HFFc6 (cell line): Measurements from ENCODE around the gene TCEANC2. TPM values are rescaled to one million over a fixed set of nuclear protein-coding genes. Genes with fewer than 3 reads are reported as not detected.

Source experiments
- DNase-seq: peaks from one replicate; pipeline ENCODE4 v3.0.0-alpha.2; 2018
- H3K27ac Mint-ChIP-seq: 2 replicates; pipeline ENCODE4 v1.8.0; 2020; ENCODE audit warnings: mild to moderate bottlenecking, mixed read lengths
- H3K27me3 Mint-ChIP-seq: 2 replicates; pipeline ENCODE4 v1.8.0; 2021; ENCODE audit warnings: mild to moderate bottlenecking, moderate library complexity, mixed read lengths; ENCODE audit not compliant: insufficient read depth
- H3K36me3 Mint-ChIP-seq: 2 replicates; pipeline ENCODE4 v1.8.0; 2021; ENCODE audit warnings: low read depth, mixed read lengths
- H3K4me1 Mint-ChIP-seq: 2 replicates; pipeline ENCODE4 v1.8.0; 2020; ENCODE audit warnings: low read depth, mixed read lengths
- H3K4me3 Mint-ChIP-seq: 2 replicates; pipeline ENCODE4 v1.8.0; 2020; ENCODE audit warnings: mild to moderate bottlenecking, moderate library complexity, mixed read lengths
- H3K9me3 Mint-ChIP-seq: 2 replicates; pipeline ENCODE4 v1.8.0; 2020; ENCODE audit warnings: mild to moderate bottlenecking, mixed read lengths
- CTCF ChIP-seq: fragments of 200-600 bp; sonication (generic); IDR thresholded peaks from 2 replicates; pipeline ENCODE4 v1.5.0; 2021; ENCODE audit warnings: antibody characterized with exemption, mild to moderate bottlenecking
- total RNA-seq, 6 experiments: library from RNA; stranded (reverse); fragmentation: NEBNext Ultra II Directional; extraction: Animal tissue kit (Norgen Biotek cat#: 25700); gene quantifications; 2 replicates in 1 of 6; 3 replicates in 5 of 6; pipeline ENCODE4 v1.2.3, GENCODE V29; 2021

Gene TCEANC2
- total RNA-seq, 6 experiments from 2014 or later, result 4.2 to 5.5 (median 4.8) TPM

- Mint-ChIP-seq H3K9me3 (no peaks in the 10 kb centered on the region), H3K27me3 (peaks cover 44% of the 10 kb centered on the region), H3K36me3 (no peaks in the 10 kb centered on the region), H3K27ac (no peak overlapping the region), H3K4me1 (no peaks in the 10 kb centered on the region), H3K4me3 (no peak overlapping the region)
- TF ChIP-seq CTCF, result no peak
- DNase-seq, result no peak
Measured at GRCh38 chr1:54008876-54009275, 44.5 kb upstream of the TCEANC2 start.

DNA sequence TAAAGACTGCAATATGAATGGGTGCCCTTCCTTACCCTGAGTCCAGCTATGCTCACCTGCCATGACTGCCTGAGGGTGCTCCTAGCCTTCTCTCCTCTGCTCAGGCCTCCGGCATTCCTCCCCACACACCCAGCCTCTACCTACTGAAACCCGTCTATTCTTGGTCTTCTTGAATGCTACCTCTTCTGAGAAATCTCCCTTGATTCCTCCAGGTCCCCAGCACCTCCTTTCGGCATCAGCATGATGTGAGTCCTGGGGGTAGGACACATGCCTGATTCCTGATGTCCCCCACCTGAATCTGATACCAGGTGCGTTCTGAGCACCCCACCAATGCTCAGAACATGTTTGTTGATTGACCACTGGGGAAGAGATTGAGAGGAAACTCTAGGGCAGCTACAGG is 44.0 kb upstream of the TCEANC2 start:
- no peak overlapping the region for H3K27ac Mint-ChIP-seq
- H3K4me1 Mint-ChIP-seq, result no peaks in the 10 kb centered on the region
- TF ChIP-seq CTCF, result no peak
- peaks cover 46% of the 10 kb centered on the region for H3K27me3 Mint-ChIP-seq
- DNase-seq, result no peak
- H3K4me3 Mint-ChIP-seq, result no peak overlapping the region
- H3K9me3 Mint-ChIP-seq, result no peaks in the 10 kb centered on the region
- H3K36me3 Mint-ChIP-seq, result no peaks in the 10 kb centered on the region

- Mint-ChIP-seq H3K27me3 (peaks cover 46% of the 10 kb centered on the region), H3K9me3 (no peaks in the 10 kb centered on the region), H3K4me1 (no peaks in the 10 kb centered on the region), H3K4me3 (no peak overlapping the region), H3K27ac (no peak overlapping the region), H3K36me3 (no peaks in the 10 kb centered on the region)
- DNase-seq, result no peak
- TF ChIP-seq CTCF, result no peak
Measured at GRCh38 chr1:54010415-54011117, 42.8 kb upstream of the TCEANC2 start.

DNA sequence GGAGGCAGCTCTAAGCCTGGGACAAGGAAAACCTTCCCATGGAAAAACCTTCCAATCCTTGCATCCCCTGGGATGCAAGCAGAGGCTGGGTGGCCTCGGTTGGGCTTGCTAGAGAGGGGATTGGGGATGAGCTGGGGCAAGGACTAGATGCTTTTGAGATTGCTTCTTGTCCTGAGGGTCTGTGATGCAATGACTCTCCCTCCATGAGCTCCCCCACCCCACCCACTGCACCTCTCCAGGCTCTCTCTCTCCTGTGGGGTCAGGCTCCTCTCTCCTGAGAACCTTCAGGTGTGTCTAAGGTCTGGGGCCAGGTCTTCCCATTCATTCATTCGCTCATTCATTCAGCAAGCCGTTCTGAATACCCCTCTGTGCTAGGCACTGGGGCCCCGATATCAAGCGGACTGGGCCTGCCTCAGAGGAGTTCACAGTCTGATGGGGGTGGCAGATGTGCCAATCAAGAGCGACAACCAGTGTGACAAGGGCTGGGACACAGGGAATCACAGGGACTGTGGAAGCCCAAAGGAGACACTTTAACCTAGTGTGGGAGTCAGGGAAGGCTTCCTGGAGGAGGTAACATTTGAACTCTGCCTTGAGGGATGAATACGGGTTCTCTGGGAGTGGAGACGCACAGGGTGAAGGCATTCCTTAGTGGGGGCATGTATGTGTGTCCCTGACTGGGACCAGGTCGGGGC is 41.9 kb upstream of the TCEANC2 start:
- TF ChIP-seq CTCF, result no peak
- no peak for DNase-seq
- H3K27me3 Mint-ChIP-seq, result peaks cover 42% of the 10 kb centered on the region
- no peaks in the 10 kb centered on the region for H3K9me3 Mint-ChIP-seq
- H3K36me3 Mint-ChIP-seq, result no peaks in the 10 kb centered on the region
- H3K4me1 Mint-ChIP-seq, result peaks cover 8% of the 10 kb centered on the region; the same call in 1 of the 2 replicates
- no peak overlapping the region for H3K4me3 Mint-ChIP-seq
- no peak overlapping the region for H3K27ac Mint-ChIP-seq

GRCh38 chr1:54012008-54012325 is 41.4 kb upstream of the TCEANC2 start:
- H3K27me3 Mint-ChIP-seq, result peaks cover 38% of the 10 kb centered on the region
- no peaks in the 10 kb centered on the region for H3K36me3 Mint-ChIP-seq
- no peaks in the 10 kb centered on the region for H3K9me3 Mint-ChIP-seq
- H3K4me1 Mint-ChIP-seq, result peaks cover 11% of the 10 kb centered on the region; the same call in 1 of the 2 replicates
- H3K27ac Mint-ChIP-seq, result no peak overlapping the region
- DNase-seq, result no peak
- TF ChIP-seq CTCF, result no peak
- no peak overlapping the region for H3K4me3 Mint-ChIP-seq
